ENCODE data around the gene INPP4A. TPM values are rescaled to one million over a fixed set of nuclear protein-coding genes. Genes with fewer than 3 reads are reported as not detected.

Gene INPP4A
- total and polyA plus RNA-seq, 9 of the 15 experiments (the other 6 are each of a cell fraction or from before 2014, with no cell fraction given): 1.8 to 15.7 (median 8.3) TPM

DNA sequence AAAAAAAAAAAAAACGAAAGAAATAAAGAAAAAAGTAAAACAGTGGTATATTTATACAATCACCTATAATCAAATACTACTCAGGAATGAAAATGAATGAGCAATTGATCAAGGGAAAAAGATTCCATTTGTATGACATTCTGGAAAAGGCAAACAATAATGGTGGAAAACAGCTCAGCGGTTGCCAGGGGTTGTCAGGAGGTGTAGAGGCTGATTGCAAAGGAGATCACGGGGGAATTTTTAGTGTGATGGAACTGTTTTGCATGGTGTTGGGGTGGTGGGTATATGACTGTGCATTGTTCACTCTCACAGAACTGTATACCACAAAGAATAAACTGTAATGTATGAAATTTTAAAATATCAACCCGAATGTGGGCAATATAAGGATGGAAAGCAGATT is 45.5 kb upstream of the INPP4A start:
- no TSS peak for BruUV-seq (replicated peaks)
- Histone ChIP-seq H3K9ac (ENCODE audit: insufficient read depth in 1 of 2, low read depth in 2 of 2, low read length in 2 of 2) (no peak overlapping the region), H3K27me3 (ENCODE audit: control insufficient read depth in 2 of 2, insufficient read depth in 2 of 2, low read length in 2 of 2) (peaks cover 18 to 20% of the 10 kb centered on the region in 2 experiments), H2AFZ (ENCODE audit: low read depth, low read length) (no peak overlapping the region), H3K79me2 (ENCODE audit: control insufficient read depth, insufficient read depth, low read length) (no peaks in the 10 kb centered on the region), H3K9me1 (ENCODE audit: control insufficient read depth, insufficient read depth, low read length) (no peaks in the 10 kb centered on the region), H3K4me1 (replicated peaks in 1 of 2; ENCODE audit: control insufficient read depth in 2 of 2, insufficient read depth in 2 of 2, low read length in 2 of 2) (no peaks in the 10 kb centered on the region), H3K27ac (ENCODE audit: extremely low read depth, low read depth, low read length) (no peak overlapping the region), H3K36me3 (ENCODE audit: control insufficient read depth, insufficient read depth, low read length) (no peaks in the 10 kb centered on the region), H3K4me2 (ENCODE audit: insufficient read depth, low read length) (no peak overlapping the region), H3K4me3 (no peak overlapping the region), H4K20me1 (replicated peaks; ENCODE audit: control insufficient read depth, insufficient read depth, low read length) (no peaks in the 10 kb centered on the region), H3K9me3 (replicated peaks; ENCODE audit: control insufficient read depth, insufficient read depth, low read depth, low read length) (no peaks in the 10 kb centered on the region)
- ChIA-PET CTCF (ENCODE audit: low intra/inter-chr PET ratio) (no interaction called here), POLR2A (no interaction called here)
- intact Hi-C loops (cut with micrococcal nuclease) (no loop called here), in situ Hi-C loops (cut with MboI) (loop anchor here (25.0 kb wide), 1 partner anchor 587 kb away; no protein-coding TSS in a partner anchor)
- TF ChIP-seq, protein P1, sequence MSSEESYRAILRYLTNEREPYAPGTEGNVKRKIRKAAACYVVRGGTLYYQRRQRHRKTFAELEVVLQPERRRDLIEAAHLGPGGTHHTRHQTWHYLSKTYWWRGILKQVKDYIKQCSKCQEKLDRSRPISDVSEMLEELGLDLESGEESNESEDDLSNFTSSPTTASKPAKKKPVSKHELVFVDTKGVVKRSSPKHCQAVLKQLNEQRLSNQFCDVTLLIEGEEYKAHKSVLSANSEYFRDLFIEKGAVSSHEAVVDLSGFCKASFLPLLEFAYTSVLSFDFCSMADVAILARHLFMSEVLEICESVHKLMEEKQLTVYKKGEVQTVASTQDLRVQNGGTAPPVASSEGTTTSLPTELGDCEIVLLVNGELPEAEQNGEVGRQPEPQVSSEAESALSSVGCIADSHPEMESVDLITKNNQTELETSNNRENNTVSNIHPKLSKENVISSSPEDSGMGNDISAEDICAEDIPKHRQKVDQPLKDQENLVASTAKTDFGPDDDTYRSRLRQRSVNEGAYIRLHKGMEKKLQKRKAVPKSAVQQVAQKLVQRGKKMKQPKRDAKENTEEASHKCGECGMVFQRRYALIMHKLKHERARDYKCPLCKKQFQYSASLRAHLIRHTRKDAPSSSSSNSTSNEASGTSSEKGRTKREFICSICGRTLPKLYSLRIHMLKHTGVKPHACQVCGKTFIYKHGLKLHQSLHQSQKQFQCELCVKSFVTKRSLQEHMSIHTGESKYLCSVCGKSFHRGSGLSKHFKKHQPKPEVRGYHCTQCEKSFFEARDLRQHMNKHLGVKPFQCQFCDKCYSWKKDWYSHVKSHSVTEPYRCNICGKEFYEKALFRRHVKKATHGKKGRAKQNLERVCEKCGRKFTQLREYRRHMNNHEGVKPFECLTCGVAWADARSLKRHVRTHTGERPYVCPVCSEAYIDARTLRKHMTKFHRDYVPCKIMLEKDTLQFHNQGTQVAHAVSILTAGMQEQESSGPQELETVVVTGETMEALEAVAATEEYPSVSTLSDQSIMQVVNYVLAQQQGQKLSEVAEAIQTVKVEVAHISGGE (CRISPR knock-in tag; IDR thresholded peaks at IDR 0.05): no peak
- no peak for TF ChIP-seq BHLHE40 (IDR thresholded peaks at IDR 0.05; ENCODE audit: low read length)
- TF ChIP-seq EHMT2 (IDR thresholded peaks at IDR 0.05): no peak
- no peak for TF ChIP-seq CREB1 (IDR thresholded peaks at IDR 0.05)
- no peak for TF ChIP-seq CREB1 (CRISPR knock-in tag; IDR thresholded peaks at IDR 0.05)
- TF ChIP-seq PHTF2 (CRISPR knock-in tag; IDR thresholded peaks at IDR 0.05): no peak
- no peak for TF ChIP-seq MTF1 (CRISPR knock-in tag; IDR thresholded peaks at IDR 0.05; ENCODE audit: borderline replicate concordance)
- TF ChIP-seq ZBTB7A (IDR thresholded peaks at IDR 0.05; ENCODE audit: borderline replicate concordance, control insufficient read depth, low read depth, low read length): no peak
- no peak for TF ChIP-seq ZFX (CRISPR knock-in tag; IDR thresholded peaks at IDR 0.05)
- no peak for TF ChIP-seq CSDE1 (IDR thresholded peaks at IDR 0.05)
- no peak for TF ChIP-seq ZNF324 (CRISPR knock-in tag; IDR thresholded peaks at IDR 0.05)
- ATAC-seq (no peak), DNase-seq (ENCODE audit: extremely low read depth in 1 of 4, low spot score in 3 of 4) (no peak), FAIRE-seq (no peak)
- WGBS (ENCODE audit: insufficient coverage, low coverage, missing lambda C conversion rate): 0% methylated on average over 3 of the region's 4 CpGs
